ENCODE data around the gene OTULIN.

OTULIN gene

DNA sequence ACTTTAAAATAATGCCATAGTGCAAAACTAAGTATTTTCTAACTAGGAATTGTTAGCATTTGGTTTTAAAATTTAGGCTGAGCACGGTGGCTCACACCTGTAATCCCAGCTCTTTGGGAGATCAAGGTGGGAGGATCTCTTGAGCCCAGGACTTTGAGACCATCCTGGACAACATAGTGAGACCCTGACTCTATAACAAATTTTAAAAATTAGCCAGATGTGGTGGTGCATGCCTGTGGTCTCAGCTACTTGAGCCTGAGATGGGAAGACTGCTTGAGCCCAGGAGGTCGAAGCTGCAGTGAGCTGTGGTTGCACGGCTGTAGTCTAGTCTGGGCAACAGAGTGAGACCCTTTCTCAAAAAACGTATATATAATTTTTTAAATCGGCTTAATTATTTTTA is 4.9 kb downstream of the OTULIN start:
- no peak for ATAC-seq

DNA sequence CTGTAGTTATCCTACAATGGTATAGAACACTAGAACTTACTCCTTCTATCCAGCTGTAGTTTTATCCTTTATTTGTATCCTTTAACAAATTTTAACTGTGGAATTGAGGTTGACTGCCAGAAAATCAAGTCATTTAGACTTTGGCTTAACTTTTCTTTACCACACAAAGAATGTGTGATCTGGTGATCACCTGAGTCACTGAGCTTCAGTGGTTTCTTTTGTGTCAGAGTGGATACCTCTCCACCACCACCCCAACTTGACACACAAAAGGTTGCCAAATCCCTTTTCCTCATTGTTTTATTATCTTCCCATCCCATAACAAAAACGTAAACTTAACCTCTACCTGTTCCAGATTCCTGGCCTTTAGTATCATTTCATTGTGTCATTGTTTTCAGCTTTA is 5.5 kb downstream of the OTULIN start:
- peak in 1 of 2 donors; percentile 28 for ATAC-seq

DNA sequence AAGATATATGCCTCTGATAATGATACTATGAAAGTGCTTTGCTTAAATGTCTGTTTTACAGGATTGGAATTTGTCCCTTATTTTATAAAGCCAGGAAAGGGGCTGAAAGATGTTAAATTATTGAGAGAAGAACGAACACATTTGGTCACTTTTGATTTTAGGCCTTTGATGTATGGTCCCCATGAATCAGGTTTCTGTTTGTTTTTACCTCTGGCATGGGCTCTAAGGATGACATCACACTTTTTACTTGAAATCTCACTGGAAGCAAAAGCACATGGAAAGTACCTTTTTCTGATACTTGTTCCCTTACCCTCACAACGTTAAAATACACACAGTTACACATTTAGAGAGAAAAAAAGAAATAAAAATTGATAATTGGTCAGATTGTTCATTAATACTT is 6.9 kb downstream of the OTULIN start:
- peak; percentile 22 to 31 for ATAC-seq

DNA sequence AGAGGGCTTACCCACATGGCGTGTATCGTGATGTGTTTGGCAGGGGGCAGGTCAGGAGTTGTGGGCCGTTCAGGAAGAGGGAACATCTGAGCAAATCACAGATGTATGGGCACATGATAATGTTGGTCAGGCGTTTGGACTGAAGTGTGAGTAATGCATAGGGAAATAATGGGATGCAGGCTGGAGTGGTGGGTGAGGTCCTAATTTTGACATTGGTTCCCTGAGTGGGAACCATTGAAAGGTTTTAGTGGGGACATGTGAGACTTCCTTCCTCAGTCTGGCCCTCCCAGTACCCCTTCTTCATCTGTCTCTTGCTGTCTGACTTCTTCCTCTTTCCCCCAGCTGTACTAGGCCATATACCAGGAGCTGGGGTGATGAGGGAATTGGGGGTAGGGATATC is 7.6 kb downstream of the OTULIN start:
- no peak for ATAC-seq

DNA sequence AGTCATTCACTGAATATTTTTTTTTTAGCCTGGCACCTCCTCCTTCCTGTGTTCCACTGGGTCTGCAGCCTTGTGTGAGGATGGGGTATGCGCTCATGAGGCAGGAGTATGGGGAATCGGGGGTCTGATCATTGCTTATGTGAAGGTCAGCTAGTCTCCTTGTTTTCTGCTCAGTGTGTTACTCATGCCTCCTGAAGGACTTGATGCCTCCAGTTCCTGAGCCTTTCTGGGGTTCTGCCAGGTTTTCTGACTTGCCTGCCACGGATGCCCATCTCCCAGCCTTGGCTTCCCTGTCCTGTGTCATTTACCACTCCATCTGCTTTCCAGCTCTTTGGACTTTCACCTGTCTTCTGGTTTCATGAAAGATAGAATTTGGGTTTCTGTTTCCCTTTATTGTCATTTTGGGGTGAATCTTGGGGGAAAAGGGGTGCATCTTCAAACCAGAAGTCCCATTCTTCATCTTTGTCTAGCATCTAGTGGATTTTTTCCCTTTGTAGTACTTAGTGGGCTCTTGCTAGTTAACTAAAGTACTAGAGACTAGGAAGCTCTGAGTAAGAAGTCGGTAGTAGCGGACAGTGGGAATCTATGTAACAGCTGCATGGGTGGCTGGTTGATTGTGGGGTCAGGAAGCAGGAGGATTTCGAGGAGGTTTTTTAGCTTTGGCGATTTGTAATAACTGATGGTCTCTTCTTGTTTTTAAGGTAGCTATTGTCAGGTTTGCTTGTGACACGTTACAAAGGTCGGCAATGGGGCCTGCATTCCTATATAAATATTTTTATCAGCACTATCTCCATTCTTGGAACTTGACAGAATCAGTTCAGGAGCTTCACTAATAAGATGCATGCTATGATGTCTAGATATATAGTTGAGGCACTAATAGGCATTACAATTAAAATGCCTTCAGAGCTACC is 8.2 kb downstream of the OTULIN start:
- ATAC-seq: no peak

DNA sequence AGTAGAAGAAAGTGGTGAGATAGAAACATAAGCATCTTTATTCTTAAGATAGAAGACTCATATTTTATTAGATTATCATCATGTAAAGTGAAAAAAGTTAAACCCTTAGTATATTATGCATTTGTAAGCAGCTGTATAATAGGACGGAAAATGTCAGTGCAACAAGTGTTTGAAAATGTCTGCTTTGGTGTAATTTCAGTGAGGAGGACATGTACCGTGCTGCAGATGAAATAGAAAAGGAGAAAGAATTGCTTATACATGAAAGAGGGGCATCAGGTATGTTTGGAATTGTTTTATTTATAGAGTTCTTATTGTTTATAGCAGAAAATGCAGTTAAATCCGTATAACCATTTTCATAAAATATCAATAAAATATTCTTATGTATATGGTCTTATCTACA is 8.9 kb downstream of the OTULIN start:
- no peak for ATAC-seq

DNA sequence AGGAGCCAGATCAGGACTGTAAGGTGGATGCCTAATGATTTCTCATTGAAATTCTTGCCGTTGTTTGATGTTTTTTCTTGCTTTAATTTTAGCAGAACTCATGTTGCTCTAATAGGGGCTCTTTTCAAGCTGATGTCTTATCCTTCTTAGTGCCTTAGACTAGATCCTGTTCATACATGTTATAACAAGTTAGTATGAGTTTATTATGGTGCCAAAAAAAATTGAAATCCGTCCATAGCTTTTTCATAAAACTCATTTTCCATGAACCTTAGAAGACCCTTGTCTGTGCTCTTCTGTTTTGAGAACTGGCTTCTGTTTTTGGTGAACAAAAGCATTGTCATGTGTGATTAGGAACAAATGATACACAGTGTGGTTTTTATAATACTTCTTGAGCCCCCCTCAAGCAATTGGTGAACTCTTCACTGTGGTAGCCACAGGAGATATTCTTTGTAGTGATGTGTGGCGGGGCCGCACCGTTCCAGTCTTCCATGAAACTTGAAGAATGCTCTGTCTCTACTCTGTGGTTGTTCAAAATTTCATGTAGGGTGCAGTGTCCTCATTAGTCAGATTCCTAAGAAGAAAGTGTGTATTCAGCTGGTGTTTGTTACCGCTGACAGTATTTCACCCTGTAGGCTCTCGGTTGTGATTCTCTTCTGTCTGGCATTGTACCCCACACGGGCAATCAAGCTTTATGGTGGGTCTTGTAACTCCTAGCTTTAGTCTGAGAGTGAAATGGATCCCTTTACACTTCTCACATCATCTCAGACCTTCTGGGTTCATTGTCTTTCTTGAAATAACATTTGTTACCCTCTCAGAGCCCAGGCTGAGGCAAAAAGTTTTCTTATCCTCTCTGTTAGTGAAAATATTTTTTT is 10.7 kb downstream of the OTULIN start:
- ATAC-seq: peak; percentile 5 to 15

DNA sequence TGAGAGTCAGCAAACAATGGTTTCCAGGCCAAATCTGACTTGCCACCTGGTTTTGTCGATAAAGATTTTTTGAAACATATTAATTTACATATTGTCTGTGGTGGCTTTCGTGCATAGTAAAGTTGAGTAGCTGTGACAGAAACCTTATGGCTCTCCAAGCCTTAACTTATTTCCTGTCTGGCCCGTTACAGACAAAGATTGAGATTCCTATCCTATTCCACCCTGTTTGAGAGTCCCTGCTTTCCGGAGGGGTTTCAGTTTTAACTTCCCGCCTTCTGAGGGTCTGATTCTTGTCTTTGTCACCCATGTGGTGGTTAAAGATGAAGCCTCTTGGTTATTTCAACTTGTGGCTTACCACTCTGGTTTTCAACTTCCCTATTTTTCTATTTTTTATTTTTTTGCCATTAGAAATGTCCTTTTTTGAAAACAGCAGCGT is 11.4 kb downstream of the OTULIN start:
- ATAC-seq: peak; percentile 12 to 24

DNA sequence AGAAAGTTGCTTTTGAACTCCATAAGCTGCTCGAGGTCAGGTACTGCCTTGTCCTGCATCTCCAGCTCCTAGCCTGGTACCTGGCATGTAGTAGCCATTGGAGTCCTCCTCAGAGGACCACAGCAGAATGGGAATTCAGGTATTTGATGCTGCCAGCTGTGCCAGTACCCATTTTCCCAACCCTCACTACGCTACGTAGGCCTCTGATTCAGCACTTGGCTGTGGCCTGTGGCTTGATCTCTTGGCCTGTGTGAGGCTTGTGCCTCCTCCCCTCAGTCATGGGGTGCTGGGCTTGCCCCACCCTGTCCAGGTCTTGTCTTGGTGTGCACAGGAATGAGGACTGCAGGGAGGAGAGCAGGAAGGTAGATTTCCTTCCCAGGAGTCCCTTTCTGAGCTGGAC is 11.8 kb downstream of the OTULIN start:
- ATAC-seq: peak; percentile 57 to 62

DNA sequence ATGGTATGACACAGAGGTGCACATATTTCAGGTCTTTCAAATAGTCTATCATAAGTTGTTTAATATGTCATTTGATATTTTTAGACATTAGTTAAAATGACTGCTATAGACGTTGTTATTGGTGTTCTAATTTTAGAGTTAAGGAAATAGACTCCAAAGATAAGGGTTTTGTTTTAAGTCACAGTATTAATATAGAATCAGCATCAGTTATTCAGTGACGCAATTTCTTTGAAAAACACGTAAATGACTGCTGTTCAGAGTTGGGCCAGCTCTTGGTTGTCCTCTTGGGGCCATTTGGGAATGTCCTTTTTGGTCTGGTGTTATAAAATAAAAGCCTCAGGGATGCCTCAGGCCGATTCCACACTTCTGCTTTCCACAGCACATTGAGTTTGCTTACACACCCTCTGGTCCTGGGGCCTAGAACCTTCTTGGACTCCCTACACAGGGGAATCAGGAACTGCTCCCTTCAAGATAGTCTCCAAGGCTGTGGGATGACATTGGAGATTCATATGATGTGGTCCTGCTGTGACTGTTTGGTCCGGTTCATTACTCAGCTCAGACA is 14.3 kb downstream of the OTULIN start:
- peak; percentile 52 to 54 for ATAC-seq

DNA sequence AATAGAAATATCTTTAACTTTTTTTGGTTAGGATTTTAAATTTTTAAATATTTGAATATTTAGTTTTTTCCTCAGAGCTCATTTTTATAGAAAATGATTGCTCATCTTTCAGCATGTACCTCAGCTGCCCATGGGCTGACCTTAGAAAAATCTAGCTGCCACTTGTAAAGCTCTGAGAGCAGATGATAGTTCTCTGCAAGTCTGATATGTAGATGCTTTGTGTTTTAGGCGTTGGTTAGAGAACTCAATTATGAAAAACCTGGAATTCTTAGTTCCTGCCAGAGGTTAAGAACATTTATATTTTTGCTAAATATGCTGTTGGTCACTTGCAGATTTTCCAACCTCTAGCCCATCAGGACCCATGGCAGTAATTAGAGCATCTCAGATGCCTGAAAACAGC is 15.1 kb downstream of the OTULIN start:
- no peak for ATAC-seq

DNA sequence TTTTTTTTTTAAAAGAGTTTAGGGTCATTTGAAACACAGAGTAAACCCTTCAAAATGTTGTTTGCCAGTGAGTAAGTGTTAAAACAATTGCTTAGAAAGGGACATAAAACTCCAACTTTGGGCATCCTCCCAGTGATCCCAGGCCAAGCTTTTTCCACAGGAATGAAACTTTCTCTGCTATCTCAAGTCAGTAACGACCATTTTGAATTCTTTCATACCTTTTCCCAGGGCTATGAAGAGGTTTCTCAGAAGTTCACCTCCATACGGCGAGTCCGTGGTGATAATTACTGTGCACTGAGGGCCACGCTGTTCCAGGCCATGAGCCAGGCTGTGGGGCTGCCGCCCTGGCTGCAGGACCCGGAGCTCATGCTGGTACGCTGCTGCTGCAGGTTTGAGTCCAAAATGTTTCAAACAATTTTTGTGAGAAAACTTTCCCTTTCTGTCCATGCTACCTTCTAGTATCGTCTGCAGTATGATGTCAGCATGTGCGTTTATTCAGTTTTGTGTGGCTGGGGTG is 16.8 kb downstream of the OTULIN start:
- no peak for ATAC-seq

DNA sequence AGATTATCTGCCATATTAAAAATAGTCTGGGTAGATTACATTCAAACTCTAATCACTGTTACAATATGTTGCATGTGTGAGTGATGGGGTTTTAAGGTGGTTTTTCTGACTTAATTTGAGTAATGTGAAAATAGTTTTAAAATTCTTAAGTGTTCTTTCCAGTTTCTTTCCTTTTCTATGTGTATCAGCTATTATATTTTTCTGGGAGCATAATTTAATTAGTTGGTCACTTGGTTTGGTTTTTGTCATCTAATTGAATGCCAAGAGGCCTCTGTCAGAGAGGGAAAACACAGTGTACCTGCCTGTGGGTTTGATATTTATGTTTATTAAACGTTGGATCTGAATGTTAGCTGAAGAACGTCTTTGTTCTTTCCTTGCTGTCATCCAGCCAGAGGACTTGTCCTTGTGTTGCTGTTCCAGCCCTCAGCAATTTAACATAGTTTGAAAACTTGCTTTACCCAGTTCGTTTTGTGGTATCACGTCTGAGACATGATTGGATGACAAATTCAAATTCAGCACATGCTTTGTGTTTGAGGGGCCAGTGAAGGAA is 19.5 kb downstream of the OTULIN start:
- ATAC-seq: no peak

DNA sequence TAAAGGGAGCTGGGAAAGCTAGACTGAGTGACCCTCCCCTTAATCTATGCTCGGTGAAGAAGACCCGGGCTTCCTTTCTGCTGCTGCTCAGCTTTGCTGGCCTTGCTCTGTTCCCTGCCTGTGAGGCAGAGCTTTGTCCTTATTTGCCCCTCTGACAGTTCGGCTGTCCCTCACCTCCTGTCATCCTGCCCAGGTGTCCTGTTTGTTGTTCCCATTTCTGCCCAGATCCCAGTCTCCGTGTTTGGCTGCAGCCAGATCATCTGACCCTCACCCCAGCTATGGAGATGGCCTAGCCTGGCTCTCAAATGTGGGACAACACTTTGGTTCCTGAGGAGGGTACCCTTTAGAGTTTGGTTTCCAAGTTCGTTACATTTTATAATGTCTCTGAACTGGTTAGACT is 20.2 kb downstream of the OTULIN start:
- no peak for ATAC-seq

DNA sequence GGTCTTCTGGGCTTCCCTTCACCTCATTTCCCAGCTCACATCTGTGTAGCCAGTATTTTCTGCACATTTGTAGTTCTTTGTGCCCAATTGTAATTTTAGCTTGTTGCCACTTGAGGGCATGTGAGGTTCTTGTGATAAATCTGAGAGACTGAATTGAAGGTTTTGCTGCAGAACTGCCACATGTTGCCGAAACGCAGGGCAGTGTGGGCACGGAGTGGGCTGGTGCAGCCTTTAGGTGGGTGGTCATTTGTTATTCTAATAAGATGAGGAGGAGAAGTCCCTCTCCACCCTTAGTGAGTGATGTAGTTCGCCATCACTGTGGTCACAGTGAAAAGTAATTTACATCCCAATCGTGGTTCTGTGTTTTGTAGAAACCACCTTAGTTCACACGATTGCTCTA is 21.2 kb downstream of the OTULIN start:
- peak; percentile 81 to 94 for ATAC-seq

DNA sequence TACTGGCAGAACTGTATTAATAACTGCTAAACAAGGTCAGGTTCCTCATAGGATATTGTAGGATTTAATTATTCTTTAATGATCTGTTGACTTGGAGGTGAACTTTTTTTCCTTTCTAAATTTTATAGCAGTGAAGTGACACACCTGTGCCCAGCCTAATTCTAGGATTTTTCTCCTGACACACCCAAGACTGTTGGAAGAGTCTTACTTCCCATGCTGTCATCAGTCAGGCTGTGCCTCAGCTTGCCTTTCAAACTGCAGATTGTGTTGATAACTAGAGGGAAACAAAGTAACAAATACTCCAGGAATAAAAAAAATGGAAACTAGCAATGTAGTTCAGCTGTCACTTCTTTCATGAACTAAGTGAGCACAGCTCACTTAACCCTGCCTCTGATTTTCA is 22.0 kb downstream of the OTULIN start:
- no peak for ATAC-seq

DNA sequence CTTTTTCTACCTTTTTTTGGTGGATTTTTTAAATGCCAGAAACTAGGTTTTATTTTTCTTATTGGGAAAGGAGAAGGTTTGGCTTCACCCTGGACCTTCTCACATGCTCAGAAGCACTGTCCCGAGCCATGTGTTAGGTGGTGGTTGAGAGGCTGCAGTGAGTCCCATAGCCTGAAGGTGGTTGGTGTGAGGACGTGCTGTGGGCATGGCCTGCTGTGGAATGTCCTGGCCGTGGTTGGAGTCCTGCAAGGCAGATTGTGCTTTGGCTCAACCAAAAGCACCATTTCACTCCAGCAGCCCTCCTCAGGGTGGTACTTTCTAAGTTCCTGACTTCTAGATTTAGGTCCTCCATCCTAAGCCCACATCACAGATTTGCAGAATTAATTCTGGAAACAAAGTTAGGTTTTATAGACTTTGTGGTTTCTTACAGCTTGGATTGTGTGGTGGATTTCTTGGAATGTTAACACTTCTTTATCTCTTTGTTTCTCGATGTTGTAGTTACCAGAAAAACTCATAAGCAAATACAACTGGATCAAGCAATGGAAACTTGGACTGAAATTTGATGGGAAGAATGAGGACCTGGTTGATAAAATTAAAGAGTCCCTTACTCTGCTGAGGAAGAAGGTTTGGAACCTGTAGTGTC is 22.6 kb downstream of the OTULIN start:
- ATAC-seq: no peak

DNA sequence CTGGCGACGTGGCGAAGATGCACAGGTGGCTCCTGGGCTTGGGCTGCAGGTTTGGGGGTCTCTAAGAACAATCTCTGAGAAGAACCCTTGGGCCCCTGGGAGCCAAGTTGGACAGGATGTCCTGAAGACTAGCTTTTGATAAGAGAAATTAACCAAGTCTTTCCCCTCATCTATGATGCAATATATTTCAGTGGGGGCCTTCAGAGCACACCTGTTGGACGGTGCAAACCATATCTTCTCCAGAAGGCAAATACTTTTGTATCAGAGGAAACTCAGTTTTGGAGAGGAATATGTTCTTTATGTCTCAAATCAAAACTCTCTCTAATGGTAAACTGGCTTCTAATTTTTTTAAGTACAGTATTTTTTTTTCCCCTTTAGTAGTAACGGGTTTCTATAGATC is 28.6 kb downstream of the OTULIN start:
- ATAC-seq: no peak

DNA sequence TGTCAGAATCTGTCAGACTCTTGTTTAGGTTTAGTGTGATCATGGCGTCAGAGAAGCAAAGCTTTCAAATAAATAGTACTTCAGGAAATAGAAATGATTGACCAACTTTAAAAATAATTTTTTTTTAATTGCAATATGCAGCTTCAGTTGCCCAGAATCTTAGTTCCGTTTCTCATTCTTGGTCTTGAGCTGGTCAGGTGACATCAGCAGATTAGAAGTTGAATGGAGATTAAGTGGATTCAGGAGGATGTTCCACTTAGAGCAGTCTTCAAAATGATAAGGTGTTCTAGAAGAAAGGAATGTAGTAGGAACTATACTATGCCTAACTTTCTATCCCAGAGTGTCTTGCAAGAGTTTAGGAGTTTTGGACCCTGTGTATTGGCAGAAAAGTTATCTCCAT is 30.6 kb downstream of the OTULIN start:
- no peak for ATAC-seq

DNA sequence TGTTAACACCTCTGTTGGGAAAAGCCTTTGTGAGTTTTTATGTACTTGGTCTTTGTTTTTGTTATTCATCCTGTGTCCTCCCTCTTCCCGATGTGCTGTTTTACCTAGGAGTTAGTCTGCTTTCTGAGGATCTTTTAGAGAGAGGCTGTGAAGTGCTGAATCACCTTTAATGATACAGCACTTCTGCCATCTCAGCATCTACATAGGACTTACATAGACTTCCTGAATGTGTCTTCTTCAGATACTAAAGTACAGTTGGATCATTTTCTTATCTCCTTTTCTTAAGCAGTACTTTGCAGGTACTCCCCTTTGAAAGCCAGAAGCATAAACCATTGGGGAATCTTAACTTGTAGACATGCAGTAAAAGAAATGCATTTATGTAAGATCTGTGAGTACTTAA is 31.5 kb downstream of the OTULIN start:
- peak in 1 of 2 donors; percentile 40 for ATAC-seq

DNA sequence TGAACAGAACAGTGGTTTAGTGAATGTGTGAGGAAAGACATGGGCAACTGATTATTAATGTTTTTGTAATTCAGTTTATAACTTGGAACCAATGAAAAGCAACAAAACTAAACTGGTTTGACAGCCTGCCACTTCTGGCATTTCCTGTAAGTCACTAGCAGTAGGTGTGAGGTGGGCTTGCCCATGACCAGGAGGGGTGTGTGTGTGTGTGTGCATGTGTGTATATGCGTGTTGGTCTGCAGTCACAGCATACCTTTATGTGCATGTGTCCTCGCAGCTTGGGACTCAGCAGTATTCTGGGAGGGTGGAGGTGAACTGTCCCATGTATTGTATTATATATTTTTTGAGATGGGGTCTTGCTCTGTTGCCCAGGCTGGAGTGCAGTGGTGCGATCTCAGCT is 32.3 kb downstream of the OTULIN start:
- no peak for ATAC-seq

DNA sequence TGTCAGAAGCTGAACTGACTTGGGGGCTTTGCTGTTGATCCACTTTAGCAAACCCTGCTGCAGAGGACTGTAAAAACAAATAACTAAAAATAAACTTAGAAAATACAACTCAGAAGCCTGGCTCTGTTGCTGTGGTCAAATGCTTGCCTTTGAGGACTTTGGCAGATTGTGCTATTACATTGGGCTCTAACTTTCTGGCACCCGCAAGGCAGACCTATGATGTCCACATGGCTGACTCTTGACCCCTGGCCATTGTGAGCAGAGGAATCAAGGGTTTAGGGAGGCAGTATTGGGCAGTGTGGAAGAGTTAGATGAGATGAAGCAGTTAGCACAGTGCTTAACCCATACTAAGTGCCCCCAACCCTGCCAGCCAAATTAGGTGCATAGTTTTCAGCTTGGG is 34.0 kb downstream of the OTULIN start:
- no peak for ATAC-seq

All from activated CD4-positive, CD25-positive, alpha-beta regulatory T cell treated with anti-CD3 and anti-CD28 coated beads, Interleukin-2, amount 50 U/mL, for 24 hours (primary cell).